Loucy (cell line): Measurements from ENCODE around the gene CHPF.

ENCODE experiments used
- CTCF ChIP-seq: fragments of 200-600 bp; sonication (generic); conservative IDR thresholded peaks from 2 replicates; pipeline ENCODE4 v1.5.1; 2014; ENCODE audit warnings: mild to moderate bottlenecking, antibody characterized with exemption, low read length
- EZH2phosphoT487 ChIP-seq: fragments of 200-600 bp; IDR thresholded peaks from 2 replicates; pipeline ENCODE4 v1.6.1; 2018; ENCODE audit warnings: antibody characterized with exemption, mild to moderate bottlenecking, moderate library complexity, borderline replicate concordance

GRCh38 chr2:219561179-219562048 lies 17.8 kb upstream of the CHPF start:
- TF ChIP-seq CTCF (no peak), EZH2phosphoT487 (no peak)
